Retinal pigment epithelial cell (primary cell): ENCODE measurements around the gene RUNX2.

Experiments used
- DNase-seq: peaks from one replicate; pipeline ENCODE4 v3.0.0-alpha.2; 2010; ENCODE audit warnings: low read depth
- H3K4me3 ChIP-seq: 2 replicates; pipeline ENCODE4 v1.5.1; 2011; ENCODE audit warnings: mild to moderate bottlenecking, low read length, control low read depth, moderate library complexity
- CTCF ChIP-seq: conservative IDR thresholded peaks from 2 replicates; pipeline ENCODE4 v1.5.1; 2011; ENCODE audit warnings: low read depth, low read length, control low read depth, inconsistent platforms

The RUNX2 gene

GRCh38 chr6:45441851-45442453, 113.8 kb downstream of the RUNX2 start:
- no peak overlapping the region for H3K4me3 ChIP-seq
- no peak for TF ChIP-seq CTCF
- no peak for DNase-seq

- no peak overlapping the region for H3K4me3 ChIP-seq
- no peak for DNase-seq
- no peak for TF ChIP-seq CTCF
Observed at GRCh38 chr6:45442716-45443115, 114.6 kb downstream of the RUNX2 start.

GRCh38 chr6:45445364-45445748, 117.2 kb downstream of the RUNX2 start:
- TF ChIP-seq CTCF, result no peak
- DNase-seq, result no peak
- no peak overlapping the region for H3K4me3 ChIP-seq

- DNase-seq, result peak; percentile 98
- no peak for TF ChIP-seq CTCF
- H3K4me3 ChIP-seq, result no peak overlapping the region
Observed at GRCh38 chr6:45445749-45446549, 117.8 kb downstream of the RUNX2 start.

- no peak for DNase-seq
- no peak overlapping the region for H3K4me3 ChIP-seq
- no peak for TF ChIP-seq CTCF
Observed at GRCh38 chr6:45447005-45447404, 118.9 kb downstream of the RUNX2 start.

GRCh38 chr6:45447716-45448115, 119.6 kb downstream of the RUNX2 start:
- no peak overlapping the region for H3K4me3 ChIP-seq
- TF ChIP-seq CTCF, result no peak
- DNase-seq, result no peak
